IMR-90 (cell line): ENCODE measurements around the gene C5orf58. TPM values are rescaled to one million over a fixed set of nuclear protein-coding genes. Genes with fewer than 3 reads are reported as not detected.
A peak's percentile ranks its signal among the peaks of the same experiment; 100 is the strongest.

Source experiments
- ATAC-seq: fragments of 200-7000 bp; cut with Tn5 transposase; 2 replicates; pipeline ENCODE4 v1.9.1; 2020; ENCODE audit warnings: low read depth, mild to moderate bottlenecking, moderate library complexity
- BruUV-seq: library from RNA; stranded (reverse); fragments of 400-500 nt; replicated peaks from 2 replicates; lab custom pipeline; 2021; lab: Mats Ljungman, UMichigan
- CTCF ChIA-PET: fragments of 300-600 bp; formaldehyde crosslinking; extraction: SDS; loops from one replicate; lab custom pipeline; 2021; ENCODE audit warnings: antibody characterized with exemption; lab: Yijun Ruan, JAX
- POLR2A ChIA-PET: fragments of 300-600 bp; sonication (Branson Sonifier 250); formaldehyde crosslinking; loops from one replicate; lab custom pipeline; 2022; ENCODE audit warnings: antibody characterized with exemption; ENCODE audit not compliant: unreplicated experiment; lab: Charles Lee
- DNase-seq: peaks from one replicate; pipeline ENCODE4 v3.0.0; 2013
- H2AFZ ChIP-seq: replicated peaks from 2 replicates; pipeline ENCODE3; 2013; ENCODE audit warnings: low read length, mild to moderate bottlenecking; ENCODE audit not compliant: poor library complexity
- H2AK5ac ChIP-seq: 2 replicates; pipeline ENCODE4 v1.6.1; 2013; ENCODE audit warnings: low read depth, low read length, inconsistent platforms
- H2AK9ac ChIP-seq: replicated peaks from 2 replicates; pipeline ENCODE3; 2013; ENCODE audit warnings: mild to moderate bottlenecking, low read depth, low read length, moderate library complexity; ENCODE audit not compliant: poor library complexity
- H2BK120ac ChIP-seq: 2 replicates; pipeline ENCODE4 v1.6.1; 2013; ENCODE audit warnings: low read depth, low read length, inconsistent platforms
- H2BK15ac ChIP-seq: 3 replicates; pipeline ENCODE4 v1.6.1; 2013; ENCODE audit warnings: low read depth, low read length, inconsistent platforms
- H2BK20ac ChIP-seq: 2 replicates; pipeline ENCODE4 v1.6.1; 2013; ENCODE audit warnings: low read depth, mild to moderate bottlenecking, inconsistent platforms, low read length, moderate library complexity
- H2BK5ac ChIP-seq: 2 replicates; pipeline ENCODE4 v1.6.1; 2013; ENCODE audit warnings: mild to moderate bottlenecking, low read depth, low read length, inconsistent platforms; ENCODE audit not compliant: poor library complexity, severe bottlenecking
- H3K14ac ChIP-seq: replicated peaks from 2 replicates; pipeline ENCODE4 v1.6.1; 2013; ENCODE audit warnings: low read depth, low read length, inconsistent platforms
- H3K18ac ChIP-seq: 2 replicates; pipeline ENCODE4 v1.6.1; 2013; ENCODE audit warnings: low read depth, low read length, control low read depth
- H3K23ac ChIP-seq: 2 replicates; pipeline ENCODE4 v1.6.1; 2013; ENCODE audit warnings: low read depth, low read length, inconsistent platforms
- H3K27ac ChIP-seq: 2 replicates; pipeline ENCODE4 v1.5.1; 2013; ENCODE audit warnings: mild to moderate bottlenecking, control low read depth, low read length; ENCODE audit not compliant: insufficient read depth
- H3K27me3 ChIP-seq: 2 replicates; pipeline ENCODE4 v1.6.1; 2013; ENCODE audit warnings: low read length; ENCODE audit not compliant: control insufficient read depth, insufficient read depth
- H3K36me3 ChIP-seq: 2 replicates; pipeline ENCODE4 v1.6.1; 2013; ENCODE audit warnings: low read length, mixed read lengths; ENCODE audit not compliant: control insufficient read depth, insufficient read depth
- H3K4ac ChIP-seq: 2 replicates; pipeline ENCODE4 v1.6.1; 2013; ENCODE audit warnings: low read depth, low read length, inconsistent platforms
- H3K4me1 ChIP-seq: 2 replicates; pipeline ENCODE4 v1.6.1; 2013; ENCODE audit warnings: low read length, mixed read lengths; ENCODE audit not compliant: control insufficient read depth, insufficient read depth
- H3K4me2 ChIP-seq: 2 replicates; pipeline ENCODE4 v1.6.1; 2013; ENCODE audit warnings: low read depth, mild to moderate bottlenecking, control low read depth, low read length, moderate library complexity
- H3K4me3 ChIP-seq: 2 replicates; pipeline ENCODE4 v1.5.1; 2013; ENCODE audit warnings: low read depth, mild to moderate bottlenecking, control low read depth, low read length, moderate library complexity; ENCODE audit not compliant: insufficient read depth
- H3K56ac ChIP-seq: 2 replicates; pipeline ENCODE4 v1.6.1; 2013; ENCODE audit warnings: low read length, inconsistent platforms; ENCODE audit not compliant: insufficient read depth; ENCODE audit errors: extremely low read depth
- H3K79me1 ChIP-seq, 2 experiments: 2 replicates each; pipeline ENCODE4 v1.6.1; 2013; ENCODE audit warnings: low read length in 2 of 2, inconsistent platforms in 1 of 2, low read depth in 1 of 2
- H3K9ac ChIP-seq: 2 replicates; pipeline ENCODE4 v1.6.1; 2013; ENCODE audit warnings: low read depth, low read length, control low read depth
- H3K9me1 ChIP-seq: 2 replicates; pipeline ENCODE4 v1.6.1; 2013; ENCODE audit warnings: low read length, inconsistent platforms; ENCODE audit not compliant: insufficient read depth
- H3K9me3 ChIP-seq: 2 replicates; pipeline ENCODE4 v1.6.1; 2013; ENCODE audit warnings: low read length; ENCODE audit not compliant: control insufficient read depth, insufficient read depth
- H4K20me1 ChIP-seq: 2 replicates; pipeline ENCODE4 v1.6.1; 2013; ENCODE audit warnings: low read length, inconsistent platforms; ENCODE audit not compliant: insufficient read depth
- H4K5ac ChIP-seq: 2 replicates; pipeline ENCODE4 v1.6.1; 2013; ENCODE audit warnings: mild to moderate bottlenecking, low read depth, low read length, control low read depth
- H4K8ac ChIP-seq, 2 experiments: 2 replicates each; pipeline ENCODE4 v1.6.1; 2013; ENCODE audit warnings: low read depth in 2 of 2, low read length in 2 of 2, control low read depth in 1 of 2, inconsistent platforms in 1 of 2
- H4K91ac ChIP-seq: 2 replicates; pipeline ENCODE4 v1.6.1; 2013; ENCODE audit warnings: low read depth, low read length, inconsistent platforms; ENCODE audit not compliant: insufficient read depth
- CEBPB ChIP-seq: IDR thresholded peaks from 2 replicates; pipeline ENCODE4 v1.6.1; 2012; ENCODE audit warnings: low read depth, low read length, improper control_type of control experiment
- RCOR1 ChIP-seq: IDR thresholded peaks from 2 replicates; pipeline ENCODE4 v1.6.1; 2012; ENCODE audit warnings: mild to moderate bottlenecking, low read length, improper control_type of control experiment; ENCODE audit not compliant: insufficient replicate concordance
- WGBS, 2 experiments: methylation state at CpG; one replicate each; pipeline versions ENCODE4 v1.1.5 to v1.1.7; 2013; ENCODE audit warnings: missing lambda C conversion rate in 2 of 2; ENCODE audit not compliant: insufficient read length in 1 of 2; ENCODE audit errors: extremely low coverage in 2 of 2; 5-methylcytosine and 5-hydroxymethylcytosine counted together
- dilution Hi-C: fragments of 300-500 bp; cut with HindIII; formaldehyde crosslinking; loops from one replicate; pipeline ENCODE4 v1.14.3; 2018; ENCODE audit warnings: low sequenced_read_pairs; ENCODE audit not compliant: unreplicated experiment
- in situ Hi-C: fragments of 300-500 bp; cut with MboI; formaldehyde crosslinking; loops from 3 replicates; pipeline ENCODE4 v1.14.3; 2019; ENCODE audit warnings: low sequenced_read_pairs, inconsistent platforms, mixed read lengths
- intact Hi-C: fragments of 100-400 bp; cut with micrococcal nuclease; formaldehyde crosslinking; loops from 2 replicates; pipeline ENCODE4 v1.10.0; 2022
- polyA plus RNA-seq, 3 experiments: library from polyadenylated mRNA; depleted of rRNA; stranded (reverse); fragments of >200 nt; gene quantifications; 2 replicates each; pipeline ENCODE4 v1.2.3, GENCODE V29; 2012; ENCODE audit warnings: low replicate concordance in 1 of 3
- total RNA-seq: library from RNA; depleted of rRNA; stranded (reverse); fragments of >200 nt; gene quantifications from 2 replicates; pipeline ENCODE4 v1.2.3, GENCODE V29; 2012

The C5orf58 gene
- total and polyA plus RNA-seq, 2 of the 4 experiments (the other 2 are of a cell fraction) = not detected

DNA sequence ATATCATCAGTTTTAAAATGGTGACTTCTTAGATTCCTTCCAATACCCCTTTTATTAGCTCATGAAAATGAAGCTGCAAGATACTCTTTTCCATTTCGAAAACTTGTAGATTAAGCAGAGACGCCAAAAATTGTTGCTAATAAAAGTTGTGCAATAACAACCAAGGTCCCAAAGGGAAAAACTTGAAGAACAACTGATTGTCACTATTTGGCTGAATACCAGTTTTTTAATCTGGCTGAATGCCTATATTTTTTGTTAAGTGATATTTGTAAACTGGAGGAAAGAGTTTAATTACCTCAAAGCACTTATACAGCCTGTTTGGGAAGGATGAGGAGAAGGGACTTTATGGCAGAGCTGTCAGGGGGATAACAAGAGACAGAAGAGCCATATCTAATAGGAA is 14.6 kb downstream of the C5orf58 start:
- Histone ChIP-seq H3K9me3 (no peaks in the 10 kb centered on the region), H4K91ac (no peak overlapping the region), H4K20me1 (no peaks in the 10 kb centered on the region), H3K9ac (no peak overlapping the region), H2BK120ac (no peak overlapping the region), H3K4me3 (no peak overlapping the region), H2AK9ac (no peak overlapping the region), H4K8ac (no peak overlapping the region), H3K79me1 (no peaks in the 10 kb centered on the region), H3K14ac (no peak overlapping the region), H2BK20ac (no peak overlapping the region), H3K9me1 (no peaks in the 10 kb centered on the region), H3K56ac (no peak overlapping the region), H3K4me2 (no peak overlapping the region), H3K36me3 (no peaks in the 10 kb centered on the region), H3K27ac (no peak overlapping the region), H2BK5ac (no peak overlapping the region), H2AK5ac (no peak overlapping the region), H3K18ac (no peak overlapping the region), H3K27me3 (no peaks in the 10 kb centered on the region), H3K4ac (no peak overlapping the region), H3K23ac (no peak overlapping the region), H2BK15ac (no peak overlapping the region), H4K5ac (no peak overlapping the region), H2AFZ (no peak overlapping the region), H3K4me1 (no peaks in the 10 kb centered on the region)
- BruUV-seq = no TSS peak
- TF ChIP-seq CEBPB (peak; percentile 53), RCOR1 (no peak)
- ChIA-PET POLR2A (no interaction called here), CTCF (no interaction called here)
- dilution Hi-C loops = no loop called here
- intact Hi-C loops = no loop called here
- in situ Hi-C loops = no loop called here
- no CpG with 5 or more reads among the region's 2 CpGs for WGBS, 2 experiments
- ATAC-seq (no peak), DNase-seq (no peak)
